Kidney epithelial cell (primary cell): ENCODE results near the gene DUSP16. TPM values are rescaled to one million over a fixed set of nuclear protein-coding genes. Genes with fewer than 3 reads are reported as not detected.

Experiments used
- DNase-seq: peaks from one replicate; pipeline ENCODE4 v3.0.0-alpha.2; 2010; ENCODE audit warnings: low read depth
- H3K27me3 ChIP-seq: 2 replicates; pipeline ENCODE4 v1.6.0; 2011; ENCODE audit warnings: low read length; ENCODE audit not compliant: control insufficient read depth, insufficient read depth
- H3K36me3 ChIP-seq: 2 replicates; pipeline ENCODE4 v1.5.1; 2011; ENCODE audit warnings: low read length; ENCODE audit not compliant: control insufficient read depth, insufficient read depth
- H3K4me3 ChIP-seq: 2 replicates; pipeline ENCODE4 v1.5.1; 2011; ENCODE audit warnings: low read depth, mild to moderate bottlenecking, control low read depth, low read length
- total RNA-seq: library from RNA; depleted of rRNA; stranded (reverse); fragments of >200 nt; gene quantifications from 2 replicates; pipeline ENCODE4 v1.2.3, GENCODE V29; 2015
- TF ChIP-seq, protein P1 (sequence below): IDR thresholded peaks from 2 replicates; pipeline ENCODE4 v1.5.1; 2011; ENCODE audit warnings: mild to moderate bottlenecking, moderate library complexity, low read length, control low read depth, inconsistent platforms; ENCODE audit not compliant: insufficient read depth, poor library complexity, severe bottlenecking

DUSP16 gene
- total RNA-seq, 1 donor from 2014 or later: 22.7 TPM

GRCh38 chr12:12555656-12556055 is 7.0 kb downstream of the DUSP16 start:
- TF ChIP-seq, protein P1, sequence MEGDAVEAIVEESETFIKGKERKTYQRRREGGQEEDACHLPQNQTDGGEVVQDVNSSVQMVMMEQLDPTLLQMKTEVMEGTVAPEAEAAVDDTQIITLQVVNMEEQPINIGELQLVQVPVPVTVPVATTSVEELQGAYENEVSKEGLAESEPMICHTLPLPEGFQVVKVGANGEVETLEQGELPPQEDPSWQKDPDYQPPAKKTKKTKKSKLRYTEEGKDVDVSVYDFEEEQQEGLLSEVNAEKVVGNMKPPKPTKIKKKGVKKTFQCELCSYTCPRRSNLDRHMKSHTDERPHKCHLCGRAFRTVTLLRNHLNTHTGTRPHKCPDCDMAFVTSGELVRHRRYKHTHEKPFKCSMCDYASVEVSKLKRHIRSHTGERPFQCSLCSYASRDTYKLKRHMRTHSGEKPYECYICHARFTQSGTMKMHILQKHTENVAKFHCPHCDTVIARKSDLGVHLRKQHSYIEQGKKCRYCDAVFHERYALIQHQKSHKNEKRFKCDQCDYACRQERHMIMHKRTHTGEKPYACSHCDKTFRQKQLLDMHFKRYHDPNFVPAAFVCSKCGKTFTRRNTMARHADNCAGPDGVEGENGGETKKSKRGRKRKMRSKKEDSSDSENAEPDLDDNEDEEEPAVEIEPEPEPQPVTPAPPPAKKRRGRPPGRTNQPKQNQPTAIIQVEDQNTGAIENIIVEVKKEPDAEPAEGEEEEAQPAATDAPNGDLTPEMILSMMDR: no peak
- no peaks in the 10 kb centered on the region for H3K36me3 ChIP-seq
- H3K4me3 ChIP-seq: no peak overlapping the region
- no peak for DNase-seq
- H3K27me3 ChIP-seq: no peaks in the 10 kb centered on the region

DNA sequence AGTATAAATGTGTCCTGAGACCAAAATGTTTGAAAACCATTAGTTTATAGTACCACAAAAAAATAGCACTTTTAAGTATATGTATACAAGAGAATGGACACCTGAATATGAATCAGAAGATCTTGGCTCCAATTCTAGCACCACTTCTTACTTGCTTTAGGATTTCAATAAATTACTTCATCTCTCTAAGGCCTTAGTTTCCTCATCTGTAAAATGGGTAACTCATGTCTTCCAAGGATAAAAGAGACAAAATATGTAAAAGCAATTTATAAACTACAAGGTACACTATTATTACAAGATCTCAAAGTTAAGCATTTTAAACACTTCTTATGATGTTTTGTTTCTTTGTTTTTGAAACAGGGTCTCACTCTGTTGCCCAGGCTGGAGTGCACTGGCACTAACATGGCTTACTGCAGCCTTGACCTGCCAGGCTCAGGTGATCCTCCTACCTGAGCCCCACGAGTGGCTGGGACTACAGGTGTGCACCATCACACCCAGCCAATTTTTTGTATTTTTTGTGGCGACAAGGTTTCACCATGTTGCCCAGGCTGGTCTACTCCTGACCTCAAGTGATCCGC is 9.4 kb downstream of the DUSP16 start:
- no peak for DNase-seq
- Histone ChIP-seq H3K36me3 (no peaks in the 10 kb centered on the region), H3K27me3 (no peaks in the 10 kb centered on the region), H3K4me3 (no peak overlapping the region)
- TF ChIP-seq, protein P1: no peak

DNA sequence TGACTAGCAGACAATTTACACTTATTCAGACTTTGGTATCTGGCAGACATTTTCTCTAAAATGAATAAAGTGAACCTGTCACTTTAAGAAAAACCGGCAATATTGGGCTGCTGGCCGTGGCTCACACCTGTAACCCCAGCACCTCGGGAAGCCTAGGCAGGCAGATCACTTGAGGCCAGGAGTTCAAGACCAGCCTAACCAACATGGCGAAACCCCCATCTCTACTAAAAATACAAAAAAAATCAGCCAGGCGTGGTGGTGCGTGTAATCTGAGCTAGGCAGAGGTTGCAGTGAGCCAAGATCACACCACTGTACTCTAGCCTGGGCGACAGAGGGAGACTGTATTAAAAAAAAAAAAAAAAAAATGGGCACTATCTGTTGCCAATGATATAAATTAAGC is 11.5 kb downstream of the DUSP16 start:
- DNase-seq: no peak

GRCh38 chr12:12550277-12550676 is 12.4 kb downstream of the DUSP16 start:
- Histone ChIP-seq H3K36me3 (no peaks in the 10 kb centered on the region), H3K27me3 (no peaks in the 10 kb centered on the region), H3K4me3 (no peak overlapping the region)
- TF ChIP-seq, protein P1: no peak
- no peak for DNase-seq

More for the DNA sequence above, 11.5 kb downstream of the DUSP16 start:
- H3K27me3 ChIP-seq: no peaks in the 10 kb centered on the region
- no peaks in the 10 kb centered on the region for H3K36me3 ChIP-seq
- no peak overlapping the region for H3K4me3 ChIP-seq
- TF ChIP-seq, protein P1: no peak

DNA sequence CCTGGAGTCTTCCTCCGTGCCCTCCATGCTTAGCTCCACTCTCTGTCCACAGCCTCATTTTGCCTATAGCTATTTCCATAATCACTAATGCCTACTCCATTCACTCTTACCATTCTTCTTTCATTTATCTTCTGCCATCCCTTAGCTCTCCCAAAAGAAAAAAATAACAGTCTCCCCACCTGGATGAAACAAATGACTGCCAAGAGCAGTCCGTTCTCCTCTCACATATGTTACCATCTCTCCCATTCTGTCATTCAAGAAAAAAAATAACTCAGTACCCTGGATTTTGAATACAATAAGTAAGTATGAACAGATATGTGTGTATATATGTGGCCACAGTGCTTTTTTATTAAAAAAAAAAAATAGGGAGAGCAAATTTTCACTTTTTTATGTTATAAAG is 13.2 kb downstream of the DUSP16 start:
- no peak overlapping the region for H3K4me3 ChIP-seq
- TF ChIP-seq, protein P1: no peak
- H3K27me3 ChIP-seq: no peaks in the 10 kb centered on the region
- H3K36me3 ChIP-seq: no peaks in the 10 kb centered on the region
- DNase-seq: no peak

GRCh38 chr12:12548713-12549112 is 13.9 kb downstream of the DUSP16 start:
- Histone ChIP-seq H3K27me3 (no peaks in the 10 kb centered on the region), H3K4me3 (no peak overlapping the region), H3K36me3 (no peaks in the 10 kb centered on the region)
- TF ChIP-seq, protein P1: no peak
- DNase-seq: no peak
